ENCODE measurements around the gene RUSC1.
A peak's percentile ranks its signal among the peaks of the same experiment; 100 is the strongest.
"Not testable (repeated sequence)": the region's sequence is repeated elsewhere in the genome, so short reads cannot be mapped to it uniquely, and the experiment has no call there.

The RUSC1 gene

GRCh38 chr1:155326020-155326526 lies 5.4 kb downstream of the RUSC1 start:
- Histone ChIP-seq H3K9ac (ENCODE audit: low read length) (no peak overlapping the region), H3K9me3 (ENCODE audit: low read length) (no peaks in the 10 kb centered on the region), H3K4me3 (ENCODE audit: low read depth in 1 of 2, low read length in 2 of 2) (peak overlapping the region in 1 of 2 donors; percentile 14), H3K27me3 (ENCODE audit: control insufficient read depth in 1 of 2, insufficient read depth in 2 of 2, low read length in 2 of 2) (no peaks in the 10 kb centered on the region), H3K27ac (ENCODE audit: low read depth, low read length) (peak overlapping the region; percentile 14), H3K36me3 (ENCODE audit: insufficient read depth, low read length) (peaks cover 36% of the 10 kb centered on the region), H3K4me1 (ENCODE audit: insufficient read depth, low read length) (peaks cover 22% of the 10 kb centered on the region)

DNA sequence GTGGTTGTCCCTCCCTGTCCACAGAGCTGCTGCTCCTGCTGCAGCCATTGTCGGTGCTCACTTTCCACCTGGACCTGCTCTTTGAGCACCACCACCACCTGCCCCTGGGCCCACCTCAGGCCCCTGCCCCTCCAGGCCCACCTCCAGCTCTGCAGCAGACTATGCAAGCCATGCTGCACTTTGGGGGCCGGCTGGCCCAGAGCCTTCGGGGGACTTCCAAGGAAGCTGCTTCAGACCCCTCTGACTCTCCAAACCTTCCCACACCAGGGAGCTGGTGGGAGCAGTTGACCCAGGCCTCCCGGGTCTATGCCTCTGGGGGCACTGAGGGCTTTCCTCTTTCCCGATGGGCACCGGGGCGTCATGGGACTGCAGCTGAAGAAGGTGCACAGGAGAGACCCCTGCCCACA lies 5.9 kb downstream of the RUSC1 start:
- peaks cover 41% of the 10 kb centered on the region for H3K36me3 ChIP-seq (ENCODE audit: insufficient read depth, low read length)
- no peaks in the 10 kb centered on the region for H3K27me3 ChIP-seq (ENCODE audit: control insufficient read depth in 1 of 2, insufficient read depth in 2 of 2, low read length in 2 of 2)
- no peaks in the 10 kb centered on the region for H3K9me3 ChIP-seq (ENCODE audit: low read length)
- H3K4me1 ChIP-seq (ENCODE audit: insufficient read depth, low read length), result peaks cover 18% of the 10 kb centered on the region
- H3K4me3 ChIP-seq (ENCODE audit: low read depth in 1 of 2, low read length in 2 of 2), result no peak overlapping the region
- no peak overlapping the region for H3K9ac ChIP-seq (ENCODE audit: low read length)
- H3K27ac ChIP-seq (ENCODE audit: low read depth, low read length), result no peak overlapping the region

DNA sequence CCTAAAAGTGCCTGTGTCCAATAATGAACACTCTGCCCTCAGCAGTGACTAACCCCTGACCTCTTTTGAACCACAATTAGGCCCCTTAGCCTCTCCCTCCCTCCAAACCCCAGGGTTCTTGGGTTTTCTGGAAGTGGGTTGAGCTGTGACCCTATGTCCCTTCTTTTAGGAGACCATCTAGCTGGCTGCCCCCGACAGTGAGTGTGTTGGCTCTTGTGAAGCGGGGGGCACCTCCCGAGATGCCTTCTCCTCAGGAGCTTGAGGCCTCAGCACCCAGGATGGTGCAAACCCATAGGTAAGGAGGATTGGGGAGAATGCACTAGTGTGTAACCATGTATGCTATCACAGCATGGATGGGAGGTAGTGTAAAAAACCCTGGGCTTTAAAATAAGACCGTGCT lies 7.3 kb downstream of the RUSC1 start:
- Histone ChIP-seq H3K27ac (ENCODE audit: low read depth, low read length) (no peak overlapping the region), H3K27me3 (ENCODE audit: control insufficient read depth in 1 of 2, insufficient read depth in 2 of 2, low read length in 2 of 2) (no peaks in the 10 kb centered on the region), H3K4me3 (ENCODE audit: low read depth in 1 of 2, low read length in 2 of 2) (no peak overlapping the region), H3K9me3 (ENCODE audit: low read length) (no peaks in the 10 kb centered on the region), H3K9ac (ENCODE audit: low read length) (no peak overlapping the region), H3K4me1 (ENCODE audit: insufficient read depth, low read length) (peaks cover 11% of the 10 kb centered on the region), H3K36me3 (ENCODE audit: insufficient read depth, low read length) (peaks cover 41% of the 10 kb centered on the region)

DNA sequence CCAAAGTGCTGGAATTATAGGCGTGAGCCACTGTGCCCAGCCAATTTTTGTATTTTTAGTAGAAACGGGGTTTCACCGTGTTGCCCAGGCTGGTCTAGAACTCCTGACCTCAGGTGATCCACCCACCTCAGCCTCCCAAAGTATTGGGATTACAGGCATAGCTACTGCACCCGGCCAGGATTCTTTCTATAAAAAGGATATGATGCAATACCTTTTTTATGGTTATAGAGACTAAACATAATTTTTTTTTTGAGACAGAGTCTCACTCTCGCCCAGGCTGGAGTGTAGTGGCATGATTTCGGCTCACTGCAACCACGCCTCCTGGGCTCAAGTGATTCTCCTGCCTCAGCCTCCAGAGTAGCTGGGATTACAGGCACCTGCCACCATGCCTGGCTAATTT lies 8.2 kb downstream of the RUSC1 start:
- not testable (repeated sequence) for H3K9ac ChIP-seq (ENCODE audit: low read length); H3K27ac ChIP-seq (ENCODE audit: low read depth, low read length); H3K9me3 ChIP-seq (ENCODE audit: low read length); H3K27me3 ChIP-seq (ENCODE audit: control insufficient read depth in 1 of 2, insufficient read depth in 2 of 2, low read length in 2 of 2); H3K4me3 ChIP-seq (ENCODE audit: low read depth in 1 of 2, low read length in 2 of 2)
- peaks cover 11% of the 10 kb centered on the region for H3K4me1 ChIP-seq (ENCODE audit: insufficient read depth, low read length)
- H3K36me3 ChIP-seq (ENCODE audit: insufficient read depth, low read length), result peaks cover 41% of the 10 kb centered on the region

- H3K36me3 ChIP-seq (ENCODE audit: insufficient read depth, low read length), result peaks cover 41% of the 10 kb centered on the region
- no peak overlapping the region for H3K27ac ChIP-seq (ENCODE audit: low read depth, low read length)
- peaks cover 10% of the 10 kb centered on the region for H3K4me1 ChIP-seq (ENCODE audit: insufficient read depth, low read length)
Measured at GRCh38 chr1:155329980-155330598, 9.4 kb downstream of the RUSC1 start.

DNA sequence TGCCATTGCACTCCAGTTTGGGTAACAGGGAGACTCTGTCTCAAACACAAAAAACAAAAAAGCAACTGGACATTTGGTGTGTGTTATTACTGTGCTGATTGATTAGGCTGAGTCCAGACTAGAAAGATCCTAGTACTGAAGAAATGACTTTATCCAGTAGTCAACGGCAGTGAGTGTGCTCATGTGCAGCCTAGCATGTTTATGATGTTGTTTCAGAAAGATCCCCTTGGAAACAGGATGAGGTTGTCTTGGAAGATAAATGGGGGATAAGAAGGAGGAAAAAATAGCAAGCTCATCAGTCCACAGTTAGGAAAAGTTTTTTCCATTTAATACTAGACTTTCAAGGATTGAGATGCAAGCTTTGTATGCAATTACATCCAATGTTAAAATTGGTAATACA lies 14.3 kb downstream of the RUSC1 start:
- no peak overlapping the region for H3K4me3 ChIP-seq (ENCODE audit: low read depth in 1 of 2, low read length in 2 of 2)
- no peak overlapping the region for H3K27ac ChIP-seq (ENCODE audit: low read depth, low read length)
- H3K9me3 ChIP-seq (ENCODE audit: low read length), result no peaks in the 10 kb centered on the region
- no peak overlapping the region for H3K9ac ChIP-seq (ENCODE audit: low read length)
- H3K27me3 ChIP-seq (ENCODE audit: control insufficient read depth in 1 of 2, insufficient read depth in 2 of 2, low read length in 2 of 2), result no peaks in the 10 kb centered on the region
- peaks cover 50% of the 10 kb centered on the region for H3K36me3 ChIP-seq (ENCODE audit: insufficient read depth, low read length)
- H3K4me1 ChIP-seq (ENCODE audit: insufficient read depth, low read length), result no peaks in the 10 kb centered on the region

More at GRCh38 chr1:155329980-155330598, 9.4 kb downstream of the RUSC1 start:
- H3K9me3 ChIP-seq (ENCODE audit: low read length), result no peaks in the 10 kb centered on the region
- no peaks in the 10 kb centered on the region for H3K27me3 ChIP-seq (ENCODE audit: control insufficient read depth in 1 of 2, insufficient read depth in 2 of 2, low read length in 2 of 2)
- no peak overlapping the region for H3K9ac ChIP-seq (ENCODE audit: low read length)
- H3K4me3 ChIP-seq (ENCODE audit: low read depth in 1 of 2, low read length in 2 of 2), result no peak overlapping the region

- Histone ChIP-seq H3K4me1 (ENCODE audit: insufficient read depth, low read length) (no peaks in the 10 kb centered on the region), H3K9me3 (ENCODE audit: low read length) (no peaks in the 10 kb centered on the region), H3K9ac (ENCODE audit: low read length) (no peak overlapping the region), H3K27ac (ENCODE audit: low read depth, low read length) (no peak overlapping the region), H3K36me3 (ENCODE audit: insufficient read depth, low read length) (peaks cover 64% of the 10 kb centered on the region), H3K27me3 (ENCODE audit: control insufficient read depth in 1 of 2, insufficient read depth in 2 of 2, low read length in 2 of 2) (no peaks in the 10 kb centered on the region), H3K4me3 (ENCODE audit: low read depth in 1 of 2, low read length in 2 of 2) (no peak overlapping the region)
Measured at GRCh38 chr1:155339515-155340097, 18.9 kb downstream of the RUSC1 start.

- no peaks in the 10 kb centered on the region for H3K27me3 ChIP-seq (ENCODE audit: control insufficient read depth in 1 of 2, insufficient read depth in 2 of 2, low read length in 2 of 2)
- H3K36me3 ChIP-seq (ENCODE audit: insufficient read depth, low read length), result peaks cover 74% of the 10 kb centered on the region
- H3K4me3 ChIP-seq (ENCODE audit: low read depth in 1 of 2, low read length in 2 of 2), result no peak overlapping the region
- no peak overlapping the region for H3K27ac ChIP-seq (ENCODE audit: low read depth, low read length)
- H3K9ac ChIP-seq (ENCODE audit: low read length), result no peak overlapping the region
- H3K4me1 ChIP-seq (ENCODE audit: insufficient read depth, low read length), result no peaks in the 10 kb centered on the region
- H3K9me3 ChIP-seq (ENCODE audit: low read length), result no peaks in the 10 kb centered on the region
Measured at GRCh38 chr1:155342842-155343241, 22.1 kb downstream of the RUSC1 start.

GRCh38 chr1:155352631-155353030 lies 31.9 kb downstream of the RUSC1 start:
- H3K9ac ChIP-seq (ENCODE audit: low read length), result no peak overlapping the region
- H3K9me3 ChIP-seq (ENCODE audit: low read length), result no peaks in the 10 kb centered on the region
- H3K4me3 ChIP-seq (ENCODE audit: low read depth in 1 of 2, low read length in 2 of 2), result no peak overlapping the region
- H3K27ac ChIP-seq (ENCODE audit: low read depth, low read length), result no peak overlapping the region
- H3K4me1 ChIP-seq (ENCODE audit: insufficient read depth, low read length), result no peaks in the 10 kb centered on the region
- H3K36me3 ChIP-seq (ENCODE audit: insufficient read depth, low read length), result peaks cover 67% of the 10 kb centered on the region
- H3K27me3 ChIP-seq (ENCODE audit: control insufficient read depth in 1 of 2, insufficient read depth in 2 of 2, low read length in 2 of 2), result no peaks in the 10 kb centered on the region

- Histone ChIP-seq H3K4me3 (ENCODE audit: low read depth in 1 of 2, low read length in 2 of 2) (no peak overlapping the region), H3K27ac (ENCODE audit: low read depth, low read length) (no peak overlapping the region), H3K4me1 (ENCODE audit: insufficient read depth, low read length) (no peaks in the 10 kb centered on the region), H3K36me3 (ENCODE audit: insufficient read depth, low read length) (peaks cover 45% of the 10 kb centered on the region), H3K9ac (ENCODE audit: low read length) (no peak overlapping the region), H3K27me3 (ENCODE audit: control insufficient read depth in 1 of 2, insufficient read depth in 2 of 2, low read length in 2 of 2) (no peaks in the 10 kb centered on the region), H3K9me3 (ENCODE audit: low read length) (no peaks in the 10 kb centered on the region)
Measured at GRCh38 chr1:155360051-155360450, 39.4 kb downstream of the RUSC1 start.

DNA sequence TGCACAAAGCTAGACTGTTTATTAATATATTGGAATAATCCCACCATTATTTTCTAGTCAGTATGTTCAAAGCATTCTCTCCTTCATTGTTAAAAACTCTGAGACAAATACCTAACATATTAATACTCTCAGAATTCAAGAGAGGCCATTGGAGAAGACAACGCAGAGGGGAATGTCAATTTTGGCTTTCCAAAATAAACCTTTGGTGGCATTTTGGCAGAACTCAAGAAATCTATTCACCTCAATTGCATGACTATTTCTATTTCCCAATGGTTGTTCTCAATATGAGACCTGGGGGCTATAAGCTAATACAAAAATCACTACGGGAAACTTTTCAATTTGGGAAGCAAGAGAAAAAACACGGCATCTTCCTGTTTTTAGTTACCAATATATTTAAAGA lies 58.5 kb downstream of the RUSC1 start:
- Histone ChIP-seq H3K27ac (ENCODE audit: low read depth, low read length) (no peak overlapping the region), H3K36me3 (ENCODE audit: insufficient read depth, low read length) (peaks cover 23% of the 10 kb centered on the region), H3K9ac (ENCODE audit: low read length) (no peak overlapping the region), H3K4me3 (ENCODE audit: low read depth in 1 of 2, low read length in 2 of 2) (no peak overlapping the region), H3K4me1 (ENCODE audit: insufficient read depth, low read length) (no peaks in the 10 kb centered on the region), H3K27me3 (ENCODE audit: control insufficient read depth in 1 of 2, insufficient read depth in 2 of 2, low read length in 2 of 2) (no peaks in the 10 kb centered on the region), H3K9me3 (ENCODE audit: low read length) (no peaks in the 10 kb centered on the region)

- Histone ChIP-seq H3K27me3 (ENCODE audit: control insufficient read depth in 1 of 2, insufficient read depth in 2 of 2, low read length in 2 of 2) (no peaks in the 10 kb centered on the region), H3K4me3 (ENCODE audit: low read depth in 1 of 2, low read length in 2 of 2) (no peak overlapping the region), H3K27ac (ENCODE audit: low read depth, low read length) (no peak overlapping the region), H3K4me1 (ENCODE audit: insufficient read depth, low read length) (no peaks in the 10 kb centered on the region), H3K9me3 (ENCODE audit: low read length) (no peaks in the 10 kb centered on the region), H3K9ac (ENCODE audit: low read length) (no peak overlapping the region), H3K36me3 (ENCODE audit: insufficient read depth, low read length) (peaks cover 23% of the 10 kb centered on the region)
Measured at GRCh38 chr1:155379631-155380090, 59.0 kb downstream of the RUSC1 start.
